ENCODE data around the gene ELMOD1. TPM values are rescaled to one million over a fixed set of nuclear protein-coding genes. Genes with fewer than 3 reads are reported as not detected.

The ELMOD1 gene
- total and polyA plus RNA-seq, 4 donors = 0.14 to 0.42 TPM; not detected in 2

DNA sequence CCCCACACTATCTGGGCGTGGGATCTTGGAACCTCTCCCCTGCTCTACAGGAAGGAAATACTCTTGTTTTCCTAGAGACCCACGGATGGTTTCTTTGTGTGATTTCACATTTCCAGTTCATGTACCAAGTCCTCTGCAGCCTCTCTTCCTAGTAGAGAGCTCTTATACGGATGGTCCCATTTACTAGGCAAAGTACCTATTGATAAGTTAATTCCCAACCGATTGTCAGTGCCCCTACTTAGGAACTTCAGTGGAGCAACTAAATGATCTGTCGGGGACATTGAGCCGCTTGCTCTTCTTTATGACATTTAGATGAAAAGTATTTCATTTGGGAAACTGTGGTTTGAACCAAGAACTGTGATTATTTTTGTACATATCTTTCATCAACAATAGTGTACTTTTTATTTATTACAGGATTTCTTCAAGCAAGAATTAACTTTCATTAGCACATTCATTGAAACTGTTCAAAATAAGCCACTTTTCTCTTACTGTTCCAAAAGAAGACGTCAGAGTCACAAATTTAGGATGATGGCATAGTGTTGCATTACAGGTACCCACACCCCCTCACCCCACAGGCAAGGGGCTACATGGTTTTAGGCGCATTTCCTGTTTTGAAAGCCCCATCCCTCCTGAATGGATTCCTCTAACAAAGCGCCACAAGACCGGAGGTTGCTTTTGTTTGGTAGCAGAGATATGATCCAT lies 34.2 kb downstream of the ELMOD1 start:
- Histone ChIP-seq H3K9me3 (ENCODE audit: control insufficient read depth in 4 of 4, low read length in 3 of 4) (no peaks in the 10 kb centered on the region), H3K4me1 (ENCODE audit: control insufficient read depth in 4 of 4, insufficient read depth in 4 of 4, low read length in 3 of 4) (no peaks in the 10 kb centered on the region), H3K4me3 (ENCODE audit: low read depth in 1 of 3, low read length in 3 of 3) (no peak overlapping the region), H3K9ac (ENCODE audit: low read depth in 1 of 2, low read length in 2 of 2) (no peak overlapping the region), H3K27ac (ENCODE audit: low read depth in 1 of 2, low read length in 2 of 2) (no peak overlapping the region), H3K27me3 (ENCODE audit: control insufficient read depth in 4 of 4, insufficient read depth in 4 of 4, low read length in 3 of 4) (no peaks in the 10 kb centered on the region), H3K36me3 (ENCODE audit: control insufficient read depth in 4 of 4, insufficient read depth in 3 of 4, low read depth in 1 of 4, low read length in 3 of 4) (no peaks in the 10 kb centered on the region)
- WGBS = 49% methylated on average over 10 of the region's 10 CpGs
- no peak for TF ChIP-seq HNF4G (IDR thresholded peaks at IDR 0.05)
- TF ChIP-seq, protein P1, sequence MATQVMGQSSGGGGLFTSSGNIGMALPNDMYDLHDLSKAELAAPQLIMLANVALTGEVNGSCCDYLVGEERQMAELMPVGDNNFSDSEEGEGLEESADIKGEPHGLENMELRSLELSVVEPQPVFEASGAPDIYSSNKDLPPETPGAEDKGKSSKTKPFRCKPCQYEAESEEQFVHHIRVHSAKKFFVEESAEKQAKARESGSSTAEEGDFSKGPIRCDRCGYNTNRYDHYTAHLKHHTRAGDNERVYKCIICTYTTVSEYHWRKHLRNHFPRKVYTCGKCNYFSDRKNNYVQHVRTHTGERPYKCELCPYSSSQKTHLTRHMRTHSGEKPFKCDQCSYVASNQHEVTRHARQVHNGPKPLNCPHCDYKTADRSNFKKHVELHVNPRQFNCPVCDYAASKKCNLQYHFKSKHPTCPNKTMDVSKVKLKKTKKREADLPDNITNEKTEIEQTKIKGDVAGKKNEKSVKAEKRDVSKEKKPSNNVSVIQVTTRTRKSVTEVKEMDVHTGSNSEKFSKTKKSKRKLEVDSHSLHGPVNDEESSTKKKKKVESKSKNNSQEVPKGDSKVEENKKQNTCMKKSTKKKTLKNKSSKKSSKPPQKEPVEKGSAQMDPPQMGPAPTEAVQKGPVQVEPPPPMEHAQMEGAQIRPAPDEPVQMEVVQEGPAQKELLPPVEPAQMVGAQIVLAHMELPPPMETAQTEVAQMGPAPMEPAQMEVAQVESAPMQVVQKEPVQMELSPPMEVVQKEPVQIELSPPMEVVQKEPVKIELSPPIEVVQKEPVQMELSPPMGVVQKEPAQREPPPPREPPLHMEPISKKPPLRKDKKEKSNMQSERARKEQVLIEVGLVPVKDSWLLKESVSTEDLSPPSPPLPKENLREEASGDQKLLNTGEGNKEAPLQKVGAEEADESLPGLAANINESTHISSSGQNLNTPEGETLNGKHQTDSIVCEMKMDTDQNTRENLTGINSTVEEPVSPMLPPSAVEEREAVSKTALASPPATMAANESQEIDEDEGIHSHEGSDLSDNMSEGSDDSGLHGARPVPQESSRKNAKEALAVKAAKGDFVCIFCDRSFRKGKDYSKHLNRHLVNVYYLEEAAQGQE (IDR thresholded peaks at IDR 0.05) = no peak
- DNase-seq (ENCODE audit: low spot score) = no peak

DNA sequence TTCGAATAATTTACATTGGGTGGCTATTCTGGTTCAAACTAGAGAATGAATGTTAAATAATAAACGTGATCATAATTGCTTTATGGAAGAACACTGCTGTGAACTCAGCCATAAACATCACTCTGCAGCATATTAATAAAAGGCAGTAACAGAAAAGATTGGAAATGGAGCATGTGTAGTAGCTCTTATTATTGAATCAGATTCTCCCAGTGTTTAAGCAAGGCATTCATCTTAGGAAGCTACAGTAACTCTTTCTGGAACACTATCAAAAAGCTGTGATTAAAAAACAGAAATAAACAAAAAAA lies 34.7 kb downstream of the ELMOD1 start:
- H3K27ac ChIP-seq (ENCODE audit: low read depth in 1 of 2, low read length in 2 of 2) = no peak overlapping the region
- no peak for DNase-seq (ENCODE audit: low spot score)
- H3K27me3 ChIP-seq (ENCODE audit: control insufficient read depth in 4 of 4, insufficient read depth in 4 of 4, low read length in 3 of 4) = no peaks in the 10 kb centered on the region
- WGBS = 29% methylated on average over 2 of the region's 2 CpGs
- H3K9ac ChIP-seq (ENCODE audit: low read depth in 1 of 2, low read length in 2 of 2) = no peak overlapping the region
- H3K36me3 ChIP-seq (ENCODE audit: control insufficient read depth in 4 of 4, insufficient read depth in 3 of 4, low read depth in 1 of 4, low read length in 3 of 4) = no peaks in the 10 kb centered on the region
- no peak overlapping the region for H3K4me3 ChIP-seq (ENCODE audit: low read depth in 1 of 3, low read length in 3 of 3)
- no peak for TF ChIP-seq FOXA2 (IDR thresholded peaks at IDR 0.05)
- TF ChIP-seq HNF4G (IDR thresholded peaks at IDR 0.05) = no peak
- no peak for TF ChIP-seq JUND (IDR thresholded peaks at IDR 0.05)
- TF ChIP-seq EGR1 (IDR thresholded peaks at IDR 0.05; ENCODE audit: low read depth in 2 of 2) = no peak
- no peak for TF ChIP-seq TAF1 (conservative IDR thresholded peaks at IDR 0.05)
- TF ChIP-seq, protein P2, sequence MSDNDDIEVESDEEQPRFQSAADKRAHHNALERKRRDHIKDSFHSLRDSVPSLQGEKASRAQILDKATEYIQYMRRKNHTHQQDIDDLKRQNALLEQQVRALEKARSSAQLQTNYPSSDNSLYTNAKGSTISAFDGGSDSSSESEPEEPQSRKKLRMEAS (IDR thresholded peaks at IDR 0.05) = no peak
- no peak for TF ChIP-seq SP1 (IDR thresholded peaks at IDR 0.05)
- no peak for TF ChIP-seq FOXA1 (IDR thresholded peaks at IDR 0.05)
- no peak for TF ChIP-seq GABPA (IDR thresholded peaks at IDR 0.05 in 1 of 2, conservative IDR thresholded peaks at IDR 0.05 in 1 of 2)
- TF ChIP-seq YY1 (IDR thresholded peaks at IDR 0.05) = no peak
- TF ChIP-seq, protein P3, sequence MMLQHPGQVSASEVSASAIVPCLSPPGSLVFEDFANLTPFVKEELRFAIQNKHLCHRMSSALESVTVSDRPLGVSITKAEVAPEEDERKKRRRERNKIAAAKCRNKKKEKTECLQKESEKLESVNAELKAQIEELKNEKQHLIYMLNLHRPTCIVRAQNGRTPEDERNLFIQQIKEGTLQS (IDR thresholded peaks at IDR 0.05) = no peak
- TF ChIP-seq HNF4A (conservative IDR thresholded peaks at IDR 0.05) = no peak
- TF ChIP-seq, protein P4, sequence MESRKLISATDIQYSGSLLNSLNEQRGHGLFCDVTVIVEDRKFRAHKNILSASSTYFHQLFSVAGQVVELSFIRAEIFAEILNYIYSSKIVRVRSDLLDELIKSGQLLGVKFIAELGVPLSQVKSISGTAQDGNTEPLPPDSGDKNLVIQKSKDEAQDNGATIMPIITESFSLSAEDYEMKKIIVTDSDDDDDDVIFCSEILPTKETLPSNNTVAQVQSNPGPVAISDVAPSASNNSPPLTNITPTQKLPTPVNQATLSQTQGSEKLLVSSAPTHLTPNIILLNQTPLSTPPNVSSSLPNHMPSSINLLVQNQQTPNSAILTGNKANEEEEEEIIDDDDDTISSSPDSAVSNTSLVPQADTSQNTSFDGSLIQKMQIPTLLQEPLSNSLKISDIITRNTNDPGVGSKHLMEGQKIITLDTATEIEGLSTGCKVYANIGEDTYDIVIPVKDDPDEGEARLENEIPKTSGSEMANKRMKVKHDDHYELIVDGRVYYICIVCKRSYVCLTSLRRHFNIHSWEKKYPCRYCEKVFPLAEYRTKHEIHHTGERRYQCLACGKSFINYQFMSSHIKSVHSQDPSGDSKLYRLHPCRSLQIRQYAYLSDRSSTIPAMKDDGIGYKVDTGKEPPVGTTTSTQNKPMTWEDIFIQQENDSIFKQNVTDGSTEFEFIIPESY (IDR thresholded peaks at IDR 0.05) = no peak
- TF ChIP-seq, protein P5, sequence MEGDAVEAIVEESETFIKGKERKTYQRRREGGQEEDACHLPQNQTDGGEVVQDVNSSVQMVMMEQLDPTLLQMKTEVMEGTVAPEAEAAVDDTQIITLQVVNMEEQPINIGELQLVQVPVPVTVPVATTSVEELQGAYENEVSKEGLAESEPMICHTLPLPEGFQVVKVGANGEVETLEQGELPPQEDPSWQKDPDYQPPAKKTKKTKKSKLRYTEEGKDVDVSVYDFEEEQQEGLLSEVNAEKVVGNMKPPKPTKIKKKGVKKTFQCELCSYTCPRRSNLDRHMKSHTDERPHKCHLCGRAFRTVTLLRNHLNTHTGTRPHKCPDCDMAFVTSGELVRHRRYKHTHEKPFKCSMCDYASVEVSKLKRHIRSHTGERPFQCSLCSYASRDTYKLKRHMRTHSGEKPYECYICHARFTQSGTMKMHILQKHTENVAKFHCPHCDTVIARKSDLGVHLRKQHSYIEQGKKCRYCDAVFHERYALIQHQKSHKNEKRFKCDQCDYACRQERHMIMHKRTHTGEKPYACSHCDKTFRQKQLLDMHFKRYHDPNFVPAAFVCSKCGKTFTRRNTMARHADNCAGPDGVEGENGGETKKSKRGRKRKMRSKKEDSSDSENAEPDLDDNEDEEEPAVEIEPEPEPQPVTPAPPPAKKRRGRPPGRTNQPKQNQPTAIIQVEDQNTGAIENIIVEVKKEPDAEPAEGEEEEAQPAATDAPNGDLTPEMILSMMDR (IDR thresholded peaks at IDR 0.05; ENCODE audit: low read depth, low read length, missing input control) = no peak
- TF ChIP-seq, protein P1 (IDR thresholded peaks at IDR 0.05) = no peak
- no peak for TF ChIP-seq NR2F2 (IDR thresholded peaks at IDR 0.05)
- no peak for TF ChIP-seq RXRA (IDR thresholded peaks at IDR 0.05)
- TF ChIP-seq RAD21 (IDR thresholded peaks at IDR 0.05) = no peak
- H3K9me3 ChIP-seq (ENCODE audit: control insufficient read depth in 4 of 4, low read length in 3 of 4) = no peaks in the 10 kb centered on the region
- no peaks in the 10 kb centered on the region for H3K4me1 ChIP-seq (ENCODE audit: control insufficient read depth in 4 of 4, insufficient read depth in 4 of 4, low read length in 3 of 4)
